Chondrocyte (in vitro differentiated cells): ENCODE results near the gene XRRA1. TPM values are rescaled to one million over a fixed set of nuclear protein-coding genes. Genes with fewer than 3 reads are reported as not detected.
A peak's percentile ranks its signal among the peaks of the same experiment; 100 is the strongest.

ENCODE experiments used
- DNase-seq: peaks from one replicate; pipeline ENCODE4 v3.0.0; 2021; ENCODE audit warnings: mixed read lengths, low spot score
- H3K27ac Mint-ChIP-seq: one replicate; pipeline ENCODE4 v1.8.0; 2021; ENCODE audit warnings: mild to moderate bottlenecking, moderate library complexity, mixed read lengths; ENCODE audit not compliant: unreplicated experiment
- H3K27me3 Mint-ChIP-seq: 2 replicates; pipeline ENCODE4 v1.8.0; 2021; ENCODE audit warnings: low read depth, mixed read lengths
- H3K36me3 Mint-ChIP-seq: 2 replicates; pipeline ENCODE4 v1.8.0; 2021; ENCODE audit warnings: low read depth, mixed read lengths
- H3K4me1 Mint-ChIP-seq: 2 replicates; pipeline ENCODE4 v1.8.0; 2021; ENCODE audit warnings: low read depth, mild to moderate bottlenecking, mixed read lengths
- H3K4me3 Mint-ChIP-seq: one replicate; pipeline ENCODE4 v1.8.0; 2021; ENCODE audit warnings: mild to moderate bottlenecking, moderate library complexity, mixed read lengths; ENCODE audit not compliant: unreplicated experiment
- H3K9me3 Mint-ChIP-seq: 2 replicates; pipeline ENCODE4 v1.8.0; 2021; ENCODE audit warnings: low read depth, mixed read lengths
- total RNA-seq: library from RNA; stranded (reverse); gene quantifications from 3 replicates; pipeline ENCODE4 v1.2.1, GENCODE V29; 2021
- TF ChIP-seq, protein P1 (sequence below): fragments of 200-600 bp; sonication (generic); IDR thresholded peaks from 2 replicates; pipeline ENCODE4 v1.5.0; 2021; ENCODE audit warnings: antibody characterized with exemption, mild to moderate bottlenecking, moderate library complexity

XRRA1 gene
- total RNA-seq, 1 donor from 2014 or later, result 8.0 TPM

DNA sequence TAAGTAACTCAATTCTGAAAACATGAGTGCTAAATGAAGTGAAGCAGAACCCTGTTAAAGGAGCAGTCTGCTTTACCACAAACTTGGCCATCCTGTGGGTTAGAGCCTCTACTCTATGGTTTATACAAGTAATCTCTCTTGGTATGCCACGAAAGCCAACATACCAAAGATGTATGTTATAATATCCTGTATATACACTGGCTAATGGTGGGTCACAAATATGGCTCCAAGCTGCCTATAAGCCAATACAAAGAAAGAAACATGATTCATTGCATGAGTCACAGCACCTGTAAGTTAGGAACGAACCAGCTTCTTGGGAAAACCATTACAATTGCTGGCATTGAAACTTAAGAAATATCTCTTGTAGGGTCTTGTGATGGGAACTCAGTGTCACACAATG, 16.1 kb downstream of the XRRA1 start:
- H3K27ac Mint-ChIP-seq, result no peak overlapping the region
- H3K4me3 Mint-ChIP-seq, result no peak overlapping the region
- H3K4me1 Mint-ChIP-seq, result no peaks in the 10 kb centered on the region
- TF ChIP-seq, protein P1, sequence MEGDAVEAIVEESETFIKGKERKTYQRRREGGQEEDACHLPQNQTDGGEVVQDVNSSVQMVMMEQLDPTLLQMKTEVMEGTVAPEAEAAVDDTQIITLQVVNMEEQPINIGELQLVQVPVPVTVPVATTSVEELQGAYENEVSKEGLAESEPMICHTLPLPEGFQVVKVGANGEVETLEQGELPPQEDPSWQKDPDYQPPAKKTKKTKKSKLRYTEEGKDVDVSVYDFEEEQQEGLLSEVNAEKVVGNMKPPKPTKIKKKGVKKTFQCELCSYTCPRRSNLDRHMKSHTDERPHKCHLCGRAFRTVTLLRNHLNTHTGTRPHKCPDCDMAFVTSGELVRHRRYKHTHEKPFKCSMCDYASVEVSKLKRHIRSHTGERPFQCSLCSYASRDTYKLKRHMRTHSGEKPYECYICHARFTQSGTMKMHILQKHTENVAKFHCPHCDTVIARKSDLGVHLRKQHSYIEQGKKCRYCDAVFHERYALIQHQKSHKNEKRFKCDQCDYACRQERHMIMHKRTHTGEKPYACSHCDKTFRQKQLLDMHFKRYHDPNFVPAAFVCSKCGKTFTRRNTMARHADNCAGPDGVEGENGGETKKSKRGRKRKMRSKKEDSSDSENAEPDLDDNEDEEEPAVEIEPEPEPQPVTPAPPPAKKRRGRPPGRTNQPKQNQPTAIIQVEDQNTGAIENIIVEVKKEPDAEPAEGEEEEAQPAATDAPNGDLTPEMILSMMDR, result no peak
- no peaks in the 10 kb centered on the region for H3K27me3 Mint-ChIP-seq
- DNase-seq, result no peak
- no peaks in the 10 kb centered on the region for H3K9me3 Mint-ChIP-seq
- peaks cover 12% of the 10 kb centered on the region for H3K36me3 Mint-ChIP-seq

DNA sequence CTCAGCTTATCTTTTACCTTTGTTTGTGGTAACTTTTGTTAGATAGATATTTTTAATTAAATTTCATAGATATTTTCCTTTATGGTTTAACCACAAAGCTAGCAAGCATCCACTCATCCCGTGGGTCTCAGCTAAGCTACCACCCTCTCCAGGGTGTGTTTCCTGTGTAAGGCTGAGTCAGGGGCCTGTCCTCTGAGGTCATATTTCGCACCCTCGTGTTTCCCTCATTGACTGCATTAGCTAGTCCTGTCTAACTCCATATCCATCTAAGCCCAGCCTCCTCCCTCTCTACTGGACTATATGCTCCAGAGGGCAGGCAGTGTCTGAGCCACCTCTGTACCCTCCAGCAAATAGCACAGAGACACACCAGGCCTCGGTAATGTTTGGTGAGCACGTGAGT, 16.7 kb downstream of the XRRA1 start:
- DNase-seq, result no peak
- Mint-ChIP-seq H3K27me3 (no peaks in the 10 kb centered on the region), H3K4me1 (no peaks in the 10 kb centered on the region), H3K27ac (no peak overlapping the region), H3K36me3 (peaks cover 12% of the 10 kb centered on the region), H3K9me3 (no peaks in the 10 kb centered on the region), H3K4me3 (no peak overlapping the region)
- TF ChIP-seq, protein P1, result no peak

DNA sequence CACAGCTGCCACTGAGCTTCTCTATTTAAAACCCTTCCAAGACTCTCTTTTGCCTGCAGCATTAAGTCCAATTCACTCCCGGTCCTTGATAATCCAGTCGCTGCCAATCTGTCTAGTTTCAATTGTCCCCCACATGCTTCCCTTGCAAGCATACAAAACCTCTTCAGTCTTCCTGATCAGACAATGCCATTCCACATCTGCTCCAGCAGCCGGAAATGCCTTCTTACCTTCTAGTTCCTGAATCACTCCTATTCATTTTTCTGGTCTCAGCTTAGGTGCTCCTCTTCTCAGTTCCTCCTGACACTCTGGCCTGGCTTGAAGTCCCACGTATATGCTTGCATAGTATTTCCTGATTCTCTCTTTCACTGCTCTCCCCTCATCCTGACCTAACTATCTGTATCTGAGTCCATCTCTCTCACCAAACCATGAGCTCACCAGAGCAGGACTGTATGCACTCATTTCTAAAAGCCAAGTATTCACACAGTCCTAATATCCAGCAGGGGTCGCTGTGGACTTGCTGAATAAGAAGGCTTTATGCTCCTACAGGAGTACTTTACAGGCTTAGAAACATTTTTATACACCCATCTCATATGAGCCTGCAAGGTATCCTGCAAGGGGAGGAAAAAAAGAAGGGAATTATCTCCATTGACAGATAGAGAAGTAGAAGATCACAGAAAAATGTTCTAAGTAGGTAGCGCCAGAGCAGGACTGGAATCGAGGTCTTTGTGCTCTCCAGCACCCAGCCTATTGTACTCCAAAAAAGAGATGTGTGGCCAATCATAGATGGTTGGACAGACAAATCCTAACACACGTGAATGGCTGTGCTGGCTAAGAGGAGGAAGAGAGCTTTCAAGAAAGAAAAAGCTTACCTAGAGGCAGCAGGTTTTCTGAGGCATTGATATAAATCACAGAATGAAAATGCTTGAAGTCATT, 19.2 kb downstream of the XRRA1 start:
- Mint-ChIP-seq H3K36me3 (peaks cover 7% of the 10 kb centered on the region), H3K4me3 (no peak overlapping the region), H3K4me1 (no peaks in the 10 kb centered on the region), H3K27ac (no peak overlapping the region), H3K9me3 (no peaks in the 10 kb centered on the region), H3K27me3 (no peaks in the 10 kb centered on the region)
- TF ChIP-seq, protein P1, result peak; percentile 95
- no peak for DNase-seq

DNA sequence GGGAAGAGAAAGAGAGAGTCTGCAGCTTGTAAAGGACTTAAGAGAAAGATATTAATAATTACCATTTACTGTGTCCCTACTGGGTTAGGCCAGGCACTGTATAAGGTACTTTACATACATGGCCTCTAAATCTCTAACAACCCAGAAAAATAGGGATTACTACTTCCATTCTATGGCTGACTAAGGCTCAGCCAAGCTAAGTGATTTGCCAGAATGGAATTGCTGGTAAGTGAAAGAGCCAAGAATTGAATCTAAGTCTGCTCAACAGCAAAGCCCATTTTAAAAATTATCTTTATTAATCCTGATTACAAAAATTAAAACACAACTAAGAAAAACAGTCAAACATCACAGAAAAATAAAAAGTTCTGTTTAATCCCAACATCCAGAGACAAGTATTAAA, 21.4 kb downstream of the XRRA1 start:
- no peak for DNase-seq
- Mint-ChIP-seq H3K4me1 (no peaks in the 10 kb centered on the region), H3K27ac (no peak overlapping the region), H3K4me3 (no peak overlapping the region), H3K27me3 (no peaks in the 10 kb centered on the region), H3K36me3 (peaks cover 3% of the 10 kb centered on the region), H3K9me3 (no peaks in the 10 kb centered on the region)
- TF ChIP-seq, protein P1, result no peak

DNA sequence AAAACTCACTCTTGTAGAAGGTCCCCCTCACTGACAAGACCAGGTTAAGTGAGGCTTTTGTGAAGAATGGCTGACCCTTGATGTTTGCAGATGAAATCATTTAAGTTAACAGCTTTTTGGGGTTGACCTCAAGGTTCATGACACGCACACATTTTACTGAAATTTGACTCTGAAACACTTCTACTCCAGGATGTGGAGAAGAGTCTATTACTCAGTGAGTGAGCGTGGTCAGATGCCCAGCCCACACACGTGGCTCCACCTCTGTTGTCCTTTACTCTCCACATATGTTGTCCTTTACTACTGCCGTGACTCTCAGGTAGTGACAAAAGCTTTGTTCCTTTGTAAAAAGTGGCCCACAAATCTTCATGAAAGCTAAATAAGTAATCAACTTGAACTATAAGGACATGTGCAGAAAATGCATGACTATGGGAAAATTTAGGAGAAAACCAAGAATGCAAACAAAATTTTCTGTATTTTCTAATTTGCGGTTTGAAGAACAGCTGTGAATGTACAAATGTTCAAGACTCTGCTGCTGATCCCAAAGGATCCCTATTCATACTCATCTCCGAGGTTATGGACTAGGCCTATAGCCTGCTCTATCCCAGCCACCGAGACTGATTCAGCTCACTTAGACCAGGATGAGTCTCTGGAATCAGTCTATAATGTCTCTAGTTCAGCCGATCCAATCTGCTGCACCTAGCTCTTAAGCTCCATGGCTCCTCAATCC, 22.4 kb downstream of the XRRA1 start:
- H3K36me3 Mint-ChIP-seq, result peaks cover 3% of the 10 kb centered on the region

More for the DNA sequence above, 22.4 kb downstream of the XRRA1 start:
- no peaks in the 10 kb centered on the region for H3K27me3 Mint-ChIP-seq
- no peaks in the 10 kb centered on the region for H3K9me3 Mint-ChIP-seq
- no peak overlapping the region for H3K4me3 Mint-ChIP-seq
- H3K4me1 Mint-ChIP-seq, result no peaks in the 10 kb centered on the region
- no peak for DNase-seq
- H3K27ac Mint-ChIP-seq, result no peak overlapping the region
- TF ChIP-seq, protein P1, result no peak
